GM18498 (cell line): ENCODE results near the gene GCK.
"Not testable (repeated sequence)": the region's sequence is repeated elsewhere in the genome, so short reads cannot be mapped to it uniquely, and the experiment has no call there.

Source experiments
- ATAC-seq: cut with Tn5 transposase; IDR thresholded peaks from one replicate; pipeline ENCODE4 v1.9.1; 2021; ENCODE audit warnings: mild to moderate bottlenecking, moderate library complexity; ENCODE audit not compliant: unreplicated experiment

Gene GCK

GRCh38 chr7:44145969-44146911, 43.0 kb downstream of the GCK start:
- no peak for ATAC-seq

DNA sequence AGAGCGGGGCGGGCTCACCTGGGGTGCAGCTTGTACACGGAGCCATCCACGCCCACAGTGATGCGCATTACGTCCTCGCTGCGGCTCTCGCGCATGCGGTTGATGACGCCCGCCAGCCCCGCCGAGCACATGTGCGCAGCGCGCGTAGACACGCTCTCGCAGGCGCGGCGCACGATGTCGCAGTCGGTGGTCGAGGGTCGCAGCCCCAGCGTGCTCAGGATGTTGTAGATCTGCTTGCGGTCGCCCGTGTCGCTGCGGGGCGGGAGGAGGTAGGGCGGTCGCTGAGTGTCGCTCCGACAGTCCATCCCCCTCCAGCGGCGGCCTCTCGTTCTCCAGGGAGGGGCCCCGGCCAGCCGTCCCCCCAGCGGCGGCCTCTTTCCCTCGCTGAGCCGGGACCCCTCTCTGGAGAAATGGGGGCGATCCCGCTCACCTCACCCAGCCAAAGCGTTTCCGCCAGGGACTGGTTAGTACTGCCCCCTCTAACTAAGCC, 43.7 kb downstream of the GCK start:
- ATAC-seq: no peak

DNA sequence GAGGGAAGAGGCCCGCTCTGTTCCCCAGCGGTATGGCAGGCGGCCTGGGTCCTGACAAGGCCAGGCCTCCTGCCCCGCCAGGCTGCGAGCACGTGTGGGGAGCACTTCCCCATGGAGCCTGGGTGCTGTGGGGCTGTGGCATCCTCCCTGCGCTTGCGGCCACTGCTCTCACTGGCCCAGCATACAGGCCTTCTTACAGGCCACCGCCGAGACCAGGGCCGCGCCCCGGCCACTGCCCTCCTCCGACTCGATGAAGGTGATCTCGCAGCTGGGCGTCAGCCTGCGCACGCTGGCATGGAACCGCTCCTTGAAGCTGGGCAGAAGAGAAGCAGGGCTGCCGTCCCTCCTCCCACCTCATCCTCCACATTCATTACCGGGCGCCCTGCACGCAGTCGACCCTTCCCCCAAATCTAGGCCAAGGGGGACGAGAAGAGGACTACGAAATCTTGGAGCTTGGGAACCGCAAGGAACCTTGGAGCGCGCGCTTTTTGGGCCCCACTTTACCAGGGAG, 44.2 kb downstream of the GCK start:
- no peak for ATAC-seq

DNA sequence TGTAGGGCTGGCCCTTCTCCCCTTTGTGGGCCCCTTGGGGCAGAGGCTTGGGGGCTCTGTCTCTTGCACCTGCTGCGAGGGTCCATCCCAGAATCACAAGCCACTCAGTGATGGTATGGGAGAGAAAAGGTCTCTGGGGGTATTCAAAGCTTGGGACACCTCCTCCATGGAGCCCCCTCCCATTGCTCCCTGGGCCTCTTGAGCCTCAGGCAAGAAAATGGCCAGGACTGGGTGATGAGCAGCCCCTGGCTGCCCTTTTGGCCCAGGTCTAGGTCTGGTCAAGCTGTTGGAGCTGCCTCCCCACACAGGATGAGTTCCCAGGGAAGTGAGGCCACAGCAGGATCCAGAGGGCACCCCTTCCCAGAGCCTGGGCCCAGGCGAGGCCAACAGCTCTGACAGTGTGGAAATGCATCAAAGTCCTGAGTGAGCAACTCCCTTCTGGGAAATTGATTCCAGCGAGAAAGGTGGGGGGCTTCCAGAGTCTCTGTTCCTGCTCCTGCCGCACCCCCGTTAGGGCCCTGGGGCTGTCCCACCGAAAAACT, 44.7 kb downstream of the GCK start:
- ATAC-seq: no peak

GRCh38 chr7:44143646-44144250, 45.5 kb downstream of the GCK start:
- no peak for ATAC-seq

DNA sequence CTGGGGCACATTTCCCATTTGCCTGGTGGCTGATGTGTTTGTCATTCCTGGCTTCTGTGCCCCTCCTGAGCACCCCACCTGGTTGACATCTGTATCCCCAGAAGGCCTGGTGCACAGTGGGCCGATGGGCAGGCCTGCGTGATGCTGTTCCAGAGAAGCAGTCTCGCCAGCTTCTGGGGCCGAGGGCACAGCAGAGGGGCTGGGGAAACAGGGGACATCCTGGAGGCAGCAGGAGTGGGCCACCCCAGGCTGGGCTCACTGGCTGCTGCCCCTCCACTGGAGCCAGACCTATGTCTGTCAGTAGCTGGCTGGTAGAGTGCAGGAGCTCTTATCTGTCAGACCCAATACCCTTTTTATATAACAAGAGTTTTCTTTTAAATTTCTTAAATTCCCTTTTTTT, 47.2 kb downstream of the GCK start:
- no peak for ATAC-seq

GRCh38 chr7:44141221-44141850, 47.9 kb downstream of the GCK start, which contains the start of gene MYL7:
MYL7 (minus strand) TSS chr7:44141332; CDS start chr7:44141305, 27 bp downstream.
- no peak for ATAC-seq

- ATAC-seq: no peak
Observed at GRCh38 chr7:44140341-44140740, 48.9 kb downstream of the GCK start.

DNA sequence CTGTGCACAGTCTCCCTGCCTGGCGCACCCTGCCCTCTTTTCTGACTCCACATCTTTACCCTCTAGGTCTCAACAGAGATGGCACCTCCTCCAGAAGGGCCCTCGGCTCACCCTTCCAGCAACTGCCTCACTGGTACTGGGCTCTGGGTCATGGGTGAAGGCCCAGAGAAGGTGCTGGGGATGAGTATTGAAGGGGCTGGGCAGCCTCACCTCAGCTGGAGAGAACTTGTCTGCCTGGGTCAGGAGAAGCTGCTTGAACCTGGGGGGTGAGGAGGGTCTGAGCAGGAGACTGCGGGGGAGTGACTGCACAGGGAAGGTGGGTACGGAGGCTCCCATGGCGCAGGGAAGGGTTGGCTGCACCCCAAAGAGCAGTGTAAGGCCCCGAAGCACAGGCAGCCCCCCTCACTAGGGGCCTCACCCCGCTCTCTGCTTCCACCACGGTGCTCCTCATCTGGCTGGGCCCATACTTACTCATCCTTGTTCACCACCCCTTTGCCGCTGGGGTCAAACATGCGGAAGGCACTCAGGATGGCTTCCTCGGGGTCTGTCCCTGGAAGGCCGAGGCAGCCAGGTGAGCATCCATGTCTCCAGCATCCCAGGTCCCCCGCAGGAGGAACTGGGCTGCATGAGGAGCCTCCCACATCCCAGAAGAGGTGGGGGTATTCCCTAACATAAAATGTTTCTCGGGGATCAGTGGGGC, 49.8 kb downstream of the GCK start:
- ATAC-seq: no peak

DNA sequence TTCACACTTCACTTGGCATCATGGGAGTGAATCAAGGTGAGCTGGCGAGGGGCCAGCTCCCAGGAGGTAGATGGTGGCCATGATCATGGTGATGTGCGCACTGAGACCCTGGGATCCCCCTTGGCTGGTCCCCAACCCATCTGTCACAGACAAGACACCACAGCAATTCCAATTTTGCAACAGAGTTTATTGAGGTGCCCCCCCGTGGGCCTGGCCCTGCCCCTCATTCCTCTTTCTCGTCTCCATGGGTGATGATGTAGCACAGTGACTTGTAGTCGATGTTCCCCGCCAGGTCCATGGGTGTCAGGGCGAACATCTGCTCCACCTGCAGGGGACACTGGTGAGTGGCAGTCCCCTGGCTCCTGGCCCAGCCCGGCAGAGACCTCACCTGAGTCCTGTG, 50.5 kb downstream of the GCK start:
- ATAC-seq: no peak

- no peak for ATAC-seq
Observed at GRCh38 chr7:44136731-44137130, 52.5 kb downstream of the GCK start.

GRCh38 chr7:44134943-44135628, 54.2 kb downstream of the GCK start:
- ATAC-seq: no peak

GRCh38 chr7:44133295-44133694, 55.9 kb downstream of the GCK start:
- ATAC-seq: no peak

- ATAC-seq: no peak
Observed at GRCh38 chr7:44132039-44132438, 57.2 kb downstream of the GCK start.

GRCh38 chr7:44131173-44132029, 57.8 kb downstream of the GCK start:
- ATAC-seq: no peak

DNA sequence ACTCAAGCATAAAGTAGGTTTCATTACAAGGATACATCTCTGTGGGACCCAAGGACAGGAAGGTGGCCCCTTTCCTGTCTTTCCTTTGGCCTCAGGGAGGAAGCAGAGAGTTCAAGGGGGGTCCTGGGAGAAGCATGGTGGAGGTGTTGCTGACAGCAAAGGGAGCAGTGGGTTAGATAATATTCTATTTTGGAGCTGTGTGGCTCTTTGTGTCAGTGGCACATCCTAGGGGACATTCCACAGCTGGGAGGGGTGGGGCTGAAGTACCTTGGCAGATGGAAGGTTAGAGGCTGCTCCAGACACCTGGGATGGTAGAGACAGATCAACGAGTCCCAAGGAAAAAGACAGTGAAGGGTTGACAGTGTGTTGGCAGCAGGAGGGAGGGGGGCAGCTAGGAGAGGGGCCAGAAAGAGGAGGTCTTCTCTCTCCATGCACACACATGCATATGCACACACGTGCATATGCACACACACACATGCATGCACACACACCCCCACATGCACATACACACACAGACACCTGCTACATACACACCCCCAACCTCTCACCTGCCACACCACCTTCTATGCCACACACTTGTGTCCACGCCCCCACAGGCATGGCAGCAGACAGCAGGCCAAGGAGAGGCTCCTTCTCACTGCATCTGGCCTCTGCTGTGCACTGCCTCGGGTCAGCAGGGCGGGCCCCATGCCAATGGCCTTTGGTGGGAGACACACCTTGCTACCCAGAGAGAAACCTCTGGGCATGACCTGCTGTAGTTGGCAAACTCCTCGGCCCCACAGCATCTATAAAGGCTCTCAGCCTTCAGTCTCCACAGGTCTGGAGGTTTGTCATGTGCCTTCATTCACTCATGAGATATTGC, 60.3 kb downstream of the GCK start:
- no peak for ATAC-seq

- no peak for ATAC-seq
Observed at GRCh38 chr7:44127161-44127560, 62.1 kb downstream of the GCK start.

GRCh38 chr7:44126574-44126973, 62.7 kb downstream of the GCK start:
- ATAC-seq: not testable (repeated sequence)
